Tibial nerve (tissue), 4 donors: ENCODE data around the gene SLC12A7. TPM values are rescaled to one million over a fixed set of nuclear protein-coding genes. Genes with fewer than 3 reads are reported as not detected.

Experiments used
- DNase-seq, 2 donors: peaks; one replicate each; pipeline ENCODE4 v3.0.0-alpha.2; 2019; ENCODE audit warnings: low spot score in 2 of 2
- H3K27ac ChIP-seq, 4 donors: fragments of 200-600 bp; sonication (generic) in 3 of 4; one replicate each; pipeline ENCODE4 v1.5.1; 2017 to 2019; ENCODE audit warnings: mild to moderate bottlenecking in 1 of 4
- H3K27me3 ChIP-seq, 2 donors: fragments of 200-600 bp; sonication (generic) in 1 of 2; one replicate each; pipeline versions ENCODE4 v1.5.1 to v1.6.0; 2017 to 2019
- H3K36me3 ChIP-seq, 3 donors: fragments of 200-600 bp; sonication (generic); one replicate each; pipeline ENCODE4 v1.5.1; 2018 to 2019
- H3K4me1 ChIP-seq, 4 donors: fragments of 200-600 bp; sonication (generic) in 3 of 4; one replicate each; pipeline ENCODE4 v1.5.1; 2017 to 2019
- H3K4me3 ChIP-seq, 4 donors: fragments of 200-600 bp; sonication (generic) in 3 of 4; one replicate each; pipeline ENCODE4 v1.5.1; 2017 to 2019; ENCODE audit warnings: mild to moderate bottlenecking in 1 of 4, moderate library complexity in 1 of 4
- H3K9me3 ChIP-seq, 4 donors: fragments of 200-600 bp; sonication (generic) in 3 of 4; one replicate each; pipeline ENCODE4 v1.5.1; 2017 to 2019
- CTCF ChIP-seq, 5 experiments: fragments of 200-600 bp in 3 of 5; fragments of 450-650 bp in 2 of 5; sonication (generic) in 3 of 5; IDR thresholded peaks; one replicate each; pipeline ENCODE4 v1.5.1; 2016 to 2019; ENCODE audit warnings: antibody characterized with exemption in 5 of 5, mild to moderate bottlenecking in 3 of 5, moderate library complexity in 2 of 5
- EP300 ChIP-seq, 2 donors: sonication (generic); formaldehyde crosslinking; IDR thresholded peaks; one replicate each; pipeline ENCODE4 v1.6.1; 2017; ENCODE audit warnings: antibody characterized with exemption in 2 of 2, mild to moderate bottlenecking in 1 of 2
- POLR2A ChIP-seq, 2 donors: fragments of 450-650 bp; IDR thresholded peaks; one replicate each; pipeline ENCODE4 v1.6.1; 2017; ENCODE audit warnings: antibody characterized with exemption in 2 of 2, mild to moderate bottlenecking in 2 of 2, moderate library complexity in 2 of 2
- WGBS, 2 donors: methylation state at CpG; one replicate each; pipeline ENCODE4 v1.1.5; 2018; 5-methylcytosine and 5-hydroxymethylcytosine counted together
- total RNA-seq, 4 donors: library from RNA; depleted of rRNA; stranded (reverse); fragments of >200 nt; gene quantifications; one replicate each; pipeline ENCODE4 v1.1.0, GENCODE V29; 2016

Gene SLC12A7
- total RNA-seq, 4 donors from 2014 or later: 11.4 to 39.3 (median 18.8) TPM

GRCh38 chr5:1004461-1005248, 107.2 kb downstream of the SLC12A7 start:
- WGBS, 2 donors: 0 to 2% methylated on average over 44 to 54 of the region's 88 CpGs
- DNase-seq: peak; percentile 44 to 54
- Histone ChIP-seq H3K27ac (peak overlapping the region; percentile 21 to 81 (median 74)), H3K27me3 (peaks cover 2 to 13% of the 10 kb centered on the region in 2 donors), H3K36me3 (no peaks in the 10 kb centered on the region), H3K4me3 (peak overlapping the region; percentile 35 to 70 (median 56)), H3K4me1 (peaks cover 0 to 44% (median 18%) of the 10 kb centered on the region in 4 donors), H3K9me3 (no peaks in the 10 kb centered on the region)
- TF ChIP-seq CTCF (IDR thresholded peaks at IDR 0.05) (peak in 4 of 5 experiments; percentile 21 to 59 (median 46)), POLR2A (IDR thresholded peaks at IDR 0.05) (no peak), EP300 (IDR thresholded peaks at IDR 0.05) (no peak)

DNA sequence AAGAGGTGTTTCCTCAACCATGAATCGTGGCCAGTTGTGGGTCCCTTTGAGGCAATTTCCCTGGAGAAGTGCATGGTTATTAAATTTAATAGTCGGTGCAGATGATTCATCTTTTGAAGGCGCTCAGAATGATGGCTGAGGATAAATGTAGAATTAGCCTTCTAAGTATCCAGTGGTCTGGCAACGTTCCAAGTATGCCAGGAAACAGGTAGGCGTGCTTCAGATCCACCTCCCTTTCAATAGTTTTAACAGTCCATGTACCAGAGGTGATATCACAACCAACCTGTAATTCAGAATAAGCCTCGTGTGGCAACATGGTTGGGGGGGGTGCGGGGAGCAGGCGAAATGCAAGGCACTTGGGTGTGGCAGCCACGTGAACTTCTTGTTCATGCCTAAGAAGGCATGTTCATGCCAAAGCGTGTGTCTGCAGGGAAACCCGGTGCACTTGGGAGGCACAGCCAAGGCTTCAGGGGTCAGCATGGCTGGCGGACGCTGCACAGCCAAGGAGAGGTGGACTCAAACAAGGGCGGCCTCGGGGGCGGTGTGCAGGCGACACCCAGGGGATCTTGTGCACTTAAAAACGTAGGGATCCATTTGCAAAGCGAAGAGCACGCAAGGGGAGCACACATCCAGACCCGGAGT, 108.4 kb downstream of the SLC12A7 start:
- 61 to 75% methylated on average over 21 of the region's 21 CpGs for WGBS, 2 donors
- Histone ChIP-seq H3K27me3 (peaks cover 0 to 8% of the 10 kb centered on the region in 2 donors), H3K9me3 (no peaks in the 10 kb centered on the region), H3K27ac (peak overlapping the region in 1 of 4 donors; percentile 81), H3K4me1 (peaks cover 0 to 34% (median 10%) of the 10 kb centered on the region in 4 donors), H3K4me3 (no peak overlapping the region), H3K36me3 (no peaks in the 10 kb centered on the region)
- TF ChIP-seq EP300 (IDR thresholded peaks at IDR 0.05) (no peak), POLR2A (IDR thresholded peaks at IDR 0.05) (no peak), CTCF (IDR thresholded peaks at IDR 0.05) (no peak)
- DNase-seq: peak; percentile 12 to 34

DNA sequence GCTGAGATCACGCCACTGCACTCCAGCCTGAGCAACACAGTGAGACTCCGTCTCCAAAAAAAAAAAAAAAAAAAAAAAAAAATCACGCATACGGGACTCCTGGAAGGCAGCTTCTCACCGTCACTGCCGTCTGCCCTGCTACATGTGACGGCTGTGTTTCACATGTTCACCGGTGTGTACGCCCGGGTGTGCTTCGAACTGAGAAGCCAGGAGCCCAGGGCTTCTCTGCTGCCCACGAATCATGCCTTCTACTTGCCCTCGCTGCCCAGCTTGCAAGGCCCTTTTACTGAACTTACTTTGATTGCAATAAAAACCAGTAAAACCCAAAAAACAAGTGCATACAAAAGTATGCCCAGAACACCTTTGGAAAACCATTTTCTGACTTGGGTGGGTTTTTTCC, 109.0 kb downstream of the SLC12A7 start:
- TF ChIP-seq POLR2A (IDR thresholded peaks at IDR 0.05) (no peak), CTCF (IDR thresholded peaks at IDR 0.05) (no peak), EP300 (IDR thresholded peaks at IDR 0.05) (no peak)
- Histone ChIP-seq H3K9me3 (no peaks in the 10 kb centered on the region), H3K27ac (no peak overlapping the region), H3K4me1 (peaks cover 0 to 32% (median 10%) of the 10 kb centered on the region in 4 donors), H3K4me3 (no peak overlapping the region), H3K36me3 (no peaks in the 10 kb centered on the region), H3K27me3 (peaks cover 0 to 8% of the 10 kb centered on the region in 2 donors)
- WGBS, 2 donors: 88 to 91% methylated on average over 13 of the region's 13 CpGs
- DNase-seq: peak in 1 of 2 donors; percentile 7

- H3K4me3 ChIP-seq: no peak overlapping the region
- TF ChIP-seq CTCF (IDR thresholded peaks at IDR 0.05) (no peak), POLR2A (IDR thresholded peaks at IDR 0.05) (no peak), EP300 (IDR thresholded peaks at IDR 0.05) (no peak)
- no peak overlapping the region for H3K27ac ChIP-seq
- peaks cover 0 to 8% of the 10 kb centered on the region in 2 donors for H3K27me3 ChIP-seq
- no peaks in the 10 kb centered on the region for H3K36me3 ChIP-seq
- peaks cover 0 to 37% (median 11%) of the 10 kb centered on the region in 4 donors for H3K4me1 ChIP-seq
- 88% methylated on average over 4 of the region's 4 CpGs for WGBS, 2 donors
- no peaks in the 10 kb centered on the region for H3K9me3 ChIP-seq
- DNase-seq: no peak
Measured at GRCh38 chr5:1002271-1002546, 109.7 kb downstream of the SLC12A7 start.
